Gastrocnemius medialis (tissue), 4 donors: ENCODE results near the gene PGA3. TPM values are rescaled to one million over a fixed set of nuclear protein-coding genes. Genes with fewer than 3 reads are reported as not detected.

Source experiments
- ATAC-seq, 2 donors: fragments of 150-250 bp; one replicate each; pipeline ENCODE4 v1.9.1; 2016
- DNase-seq, 2 donors: peaks; one replicate each; pipeline ENCODE4 v3.0.0-alpha.2; 2019
- H3K27ac ChIP-seq, 4 donors: fragments of 200-600 bp; sonication (generic); 1 replicate in 1 of 4; 2 replicates in 3 of 4; pipeline ENCODE4 v1.5.1; 2016 to 2018; ENCODE audit warnings: mild to moderate bottlenecking in 2 of 4, moderate library complexity in 1 of 4
- H3K27me3 ChIP-seq, 3 donors: fragments of 200-600 bp; sonication (generic) in 2 of 3; 1 replicate in 1 of 3; 2 replicates in 2 of 3; pipeline versions ENCODE4 v1.5.1 to v1.6.0; 2016 to 2019; ENCODE audit warnings: mild to moderate bottlenecking in 1 of 3, moderate library complexity in 1 of 3
- H3K36me3 ChIP-seq, 2 donors: fragments of 200-600 bp; sonication (generic) in 1 of 2; one replicate each; pipeline ENCODE4 v1.5.1; 2017 to 2018
- H3K4me1 ChIP-seq, 2 donors: fragments of 200-600 bp; sonication (generic) in 1 of 2; one replicate each; pipeline ENCODE4 v1.5.1; 2016 to 2017; ENCODE audit warnings: mild to moderate bottlenecking in 2 of 2
- H3K4me3 ChIP-seq, 4 donors: fragments of 200-600 bp; sonication (generic) in 3 of 4; 1 replicate in 1 of 4; 2 replicates in 3 of 4; pipeline ENCODE4 v1.5.1; 2016 to 2019; ENCODE audit warnings: mild to moderate bottlenecking in 2 of 4
- H3K9me3 ChIP-seq, 3 donors: fragments of 200-600 bp; sonication (generic) in 2 of 3; 1 replicate in 1 of 3; 2 replicates in 2 of 3; pipeline ENCODE4 v1.5.1; 2016 to 2019
- CTCF ChIP-seq, 5 experiments: fragments of 450-650 bp in 3 of 5; fragments of 200-600 bp in 2 of 5; sonication (generic) in 2 of 5; IDR thresholded peaks in 4 of 5; conservative IDR thresholded peaks in 1 of 5; 1 replicate in 4 of 5; 2 replicates in 1 of 5; pipeline ENCODE4 v1.5.1; 2016 to 2019; ENCODE audit warnings: antibody characterized with exemption in 5 of 5, mild to moderate bottlenecking in 3 of 5, moderate library complexity in 3 of 5
- POLR2A ChIP-seq, 2 donors: fragments of 450-650 bp; IDR thresholded peaks; one replicate each; pipeline ENCODE4 v1.6.1; 2017; ENCODE audit warnings: antibody characterized with exemption in 2 of 2, mild to moderate bottlenecking in 2 of 2, moderate library complexity in 2 of 2
- in situ Hi-C, 4 donors: fragments of 200-750 bp; cut with MboI; loops; one replicate each; pipeline versions ENCODE4 v1.15.0 to v1.8.0; 2017; ENCODE audit warnings: low sequenced_read_pairs in 4 of 4
- intact Hi-C: fragments of 100-400 bp; cut with DNase I; formaldehyde crosslinking; loops from one replicate; pipeline ENCODE4 v1.15.1; 2023; ENCODE audit warnings: low total_unique reads
- total RNA-seq, 4 donors: library from RNA; depleted of rRNA; stranded (reverse); fragments of >200 nt; gene quantifications; one replicate each; pipeline versions ENCODE4 v1.1.0 to v1.2.3, GENCODE V29; 2016

The PGA3 gene
- total RNA-seq, 4 donors from 2014 or later = not detected

- peaks cover 0 to 4% (median 0%) of the 10 kb centered on the region in 3 donors for H3K27me3 ChIP-seq
- in situ Hi-C loops = loop anchor here in 3 of 4 donors (25.0 kb wide), 2 partner anchors 157 to 357 kb away; partner anchors contain the start of gene CCDC86 (in 3 of the 3)
Observed at GRCh38 chr11:61194169-61194671, 9.1 kb upstream of the PGA3 start.

GRCh38 chr11:61194981-61195695 is 8.2 kb upstream of the PGA3 start:
- intact Hi-C loops = no loop called here
- Histone ChIP-seq H3K27ac (no peak overlapping the region), H3K36me3 (no peaks in the 10 kb centered on the region), H3K27me3 (peaks cover 0 to 4% (median 0%) of the 10 kb centered on the region in 3 donors), H3K9me3 (no peaks in the 10 kb centered on the region), H3K4me1 (no peaks in the 10 kb centered on the region), H3K4me3 (no peak overlapping the region)
- ATAC-seq (no peak), DNase-seq (no peak)
- TF ChIP-seq CTCF (IDR thresholded peaks at IDR 0.05 in 4 of 5, conservative IDR thresholded peaks at IDR 0.05 in 1 of 5) = no peak
- no peak for TF ChIP-seq POLR2A (IDR thresholded peaks at IDR 0.05)
- in situ Hi-C loops = loop anchor here in 3 of 4 donors (25.0 kb wide), 2 partner anchors 158 to 358 kb away; partner anchors contain the start of gene CCDC86 (in 3 of the 3)

More at GRCh38 chr11:61194169-61194671, 9.1 kb upstream of the PGA3 start:
- DNase-seq (no peak), ATAC-seq (no peak)
- intact Hi-C loops = no loop called here
- Histone ChIP-seq H3K4me1 (no peaks in the 10 kb centered on the region), H3K4me3 (no peak overlapping the region), H3K9me3 (no peaks in the 10 kb centered on the region), H3K27ac (no peak overlapping the region), H3K36me3 (no peaks in the 10 kb centered on the region)
- no peak for TF ChIP-seq CTCF (IDR thresholded peaks at IDR 0.05 in 4 of 5, conservative IDR thresholded peaks at IDR 0.05 in 1 of 5)

GRCh38 chr11:61195719-61196118 is 7.6 kb upstream of the PGA3 start:
- TF ChIP-seq POLR2A (IDR thresholded peaks at IDR 0.05) = no peak
- TF ChIP-seq CTCF (IDR thresholded peaks at IDR 0.05 in 4 of 5, conservative IDR thresholded peaks at IDR 0.05 in 1 of 5) = no peak
- Histone ChIP-seq H3K27me3 (peaks cover 0 to 2% (median 0%) of the 10 kb centered on the region in 3 donors), H3K4me1 (no peaks in the 10 kb centered on the region), H3K9me3 (no peaks in the 10 kb centered on the region), H3K36me3 (no peaks in the 10 kb centered on the region), H3K27ac (no peak overlapping the region), H3K4me3 (no peak overlapping the region)
- ATAC-seq (no peak), DNase-seq (no peak)
- intact Hi-C loops = no loop called here
- in situ Hi-C loops = loop anchor here in 3 of 4 donors (25.0 kb wide), 2 partner anchors 158 to 358 kb away; partner anchors contain the start of gene CCDC86 (in 3 of the 3)

- intact Hi-C loops = no loop called here
- ATAC-seq = no peak
- Histone ChIP-seq H3K4me3 (no peak overlapping the region), H3K4me1 (no peaks in the 10 kb centered on the region), H3K9me3 (no peaks in the 10 kb centered on the region), H3K27ac (no peak overlapping the region), H3K36me3 (no peaks in the 10 kb centered on the region), H3K27me3 (no peaks in the 10 kb centered on the region)
- TF ChIP-seq POLR2A (IDR thresholded peaks at IDR 0.05) = no peak
- no peak for TF ChIP-seq CTCF (IDR thresholded peaks at IDR 0.05 in 4 of 5, conservative IDR thresholded peaks at IDR 0.05 in 1 of 5)
- in situ Hi-C loops = loop anchor here in 3 of 4 donors (25.0 kb wide), 2 partner anchors 161 to 361 kb away; partner anchors contain the start of gene CCDC86 (in 3 of the 3)
- no peak for DNase-seq
Observed at GRCh38 chr11:61198361-61198760, 5.0 kb upstream of the PGA3 start.
